HFFc6 (cell line): Measurements from ENCODE around the gene RXRG. TPM values are rescaled to one million over a fixed set of nuclear protein-coding genes. Genes with fewer than 3 reads are reported as not detected.

Source experiments
- DNase-seq: peaks from one replicate; pipeline ENCODE4 v3.0.0-alpha.2; 2018
- H3K27ac Mint-ChIP-seq: 2 replicates; pipeline ENCODE4 v1.8.0; 2020; ENCODE audit warnings: mild to moderate bottlenecking, mixed read lengths
- H3K27me3 Mint-ChIP-seq: 2 replicates; pipeline ENCODE4 v1.8.0; 2021; ENCODE audit warnings: mild to moderate bottlenecking, moderate library complexity, mixed read lengths; ENCODE audit not compliant: insufficient read depth
- H3K36me3 Mint-ChIP-seq: 2 replicates; pipeline ENCODE4 v1.8.0; 2021; ENCODE audit warnings: low read depth, mixed read lengths
- H3K4me1 Mint-ChIP-seq: 2 replicates; pipeline ENCODE4 v1.8.0; 2020; ENCODE audit warnings: low read depth, mixed read lengths
- H3K4me3 Mint-ChIP-seq: 2 replicates; pipeline ENCODE4 v1.8.0; 2020; ENCODE audit warnings: mild to moderate bottlenecking, moderate library complexity, mixed read lengths
- H3K9me3 Mint-ChIP-seq: 2 replicates; pipeline ENCODE4 v1.8.0; 2020; ENCODE audit warnings: mild to moderate bottlenecking, mixed read lengths
- CTCF ChIP-seq: fragments of 200-600 bp; sonication (generic); IDR thresholded peaks from 2 replicates; pipeline ENCODE4 v1.5.0; 2021; ENCODE audit warnings: antibody characterized with exemption, mild to moderate bottlenecking
- total RNA-seq, 6 experiments: library from RNA; stranded (reverse); fragmentation: NEBNext Ultra II Directional; extraction: Animal tissue kit (Norgen Biotek cat#: 25700); gene quantifications; 2 replicates in 1 of 6; 3 replicates in 5 of 6; pipeline ENCODE4 v1.2.3, GENCODE V29; 2021

Gene RXRG
- total RNA-seq, 6 experiments from 2014 or later: not detected

GRCh38 chr1:165485716-165486115, 40.8 kb upstream of the RXRG start:
- TF ChIP-seq CTCF: no peak
- no peak overlapping the region for H3K4me3 Mint-ChIP-seq
- no peak overlapping the region for H3K27ac Mint-ChIP-seq
- H3K36me3 Mint-ChIP-seq: no peaks in the 10 kb centered on the region
- no peak for DNase-seq
- H3K27me3 Mint-ChIP-seq: peaks cover 12% of the 10 kb centered on the region; the same call in 1 of the 2 replicates
- H3K9me3 Mint-ChIP-seq: no peaks in the 10 kb centered on the region
- peaks cover 10% of the 10 kb centered on the region for H3K4me1 Mint-ChIP-seq

- no peaks in the 10 kb centered on the region for H3K36me3 Mint-ChIP-seq
- no peak overlapping the region for H3K27ac Mint-ChIP-seq
- no peak for TF ChIP-seq CTCF
- H3K4me1 Mint-ChIP-seq: peaks cover 10% of the 10 kb centered on the region
- DNase-seq: no peak
- peaks cover 14% of the 10 kb centered on the region for H3K27me3 Mint-ChIP-seq
- H3K9me3 Mint-ChIP-seq: no peaks in the 10 kb centered on the region
- no peak overlapping the region for H3K4me3 Mint-ChIP-seq
Measured at GRCh38 chr1:165484532-165484931, 39.6 kb upstream of the RXRG start.

- Mint-ChIP-seq H3K27me3 (peaks cover 11% of the 10 kb centered on the region), H3K9me3 (no peaks in the 10 kb centered on the region), H3K4me3 (no peak overlapping the region), H3K27ac (no peak overlapping the region), H3K4me1 (peaks cover 10% of the 10 kb centered on the region), H3K36me3 (no peaks in the 10 kb centered on the region)
- no peak for DNase-seq
- TF ChIP-seq CTCF: no peak
Measured at GRCh38 chr1:165483412-165483811, 38.5 kb upstream of the RXRG start.

- H3K27ac Mint-ChIP-seq: no peak overlapping the region
Measured at GRCh38 chr1:165481820-165482532, 37.0 kb upstream of the RXRG start.

GRCh38 chr1:165476776-165477175, 31.9 kb upstream of the RXRG start:
- no peaks in the 10 kb centered on the region for H3K36me3 Mint-ChIP-seq
- DNase-seq: no peak
- H3K4me3 Mint-ChIP-seq: no peak overlapping the region
- no peak overlapping the region for H3K27ac Mint-ChIP-seq
- TF ChIP-seq CTCF: no peak
- H3K4me1 Mint-ChIP-seq: peaks cover 1% of the 10 kb centered on the region
- H3K27me3 Mint-ChIP-seq: peaks cover 13% of the 10 kb centered on the region
- H3K9me3 Mint-ChIP-seq: no peaks in the 10 kb centered on the region

More at GRCh38 chr1:165481820-165482532, 37.0 kb upstream of the RXRG start:
- Mint-ChIP-seq H3K9me3 (no peaks in the 10 kb centered on the region), H3K4me1 (peaks cover 10% of the 10 kb centered on the region), H3K4me3 (no peak overlapping the region), H3K36me3 (no peaks in the 10 kb centered on the region), H3K27me3 (peaks cover 12% of the 10 kb centered on the region)
- TF ChIP-seq CTCF: no peak
- peak; percentile 82 for DNase-seq
